Measurements from ENCODE around the gene HS2ST1. TPM values are rescaled to one million over a fixed set of nuclear protein-coding genes. Genes with fewer than 3 reads are reported as not detected.
A peak's percentile ranks its signal among the peaks of the same experiment; 100 is the strongest.

Gene HS2ST1
- total RNA-seq, 4 donors from 2014 or later, result 4.6 to 53.5 (median 15.5) TPM

DNA sequence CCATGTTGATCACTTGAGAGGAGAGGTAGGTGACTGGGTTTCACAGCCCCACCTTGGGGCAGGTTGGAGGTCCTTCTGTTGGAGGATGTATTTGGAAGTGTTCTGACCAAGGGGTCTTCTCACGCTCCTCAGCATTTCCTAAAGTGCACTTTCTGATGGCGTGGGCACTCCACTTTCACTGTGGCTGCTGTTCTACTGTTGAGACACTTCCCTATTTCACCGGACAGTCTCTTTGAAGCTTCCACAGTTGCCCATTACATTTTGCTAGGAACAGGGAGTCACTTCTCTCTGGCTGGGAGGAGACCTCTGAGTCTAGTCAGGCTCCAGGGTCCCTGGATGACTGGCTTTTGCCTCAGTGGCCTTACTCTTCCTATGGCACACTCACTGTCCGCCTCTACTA lies 234.2 kb downstream of the HS2ST1 start:
- Histone ChIP-seq H3K4me1 (no peaks in the 10 kb centered on the region), H3K4me3 (no peak overlapping the region), H3K36me3 (no peaks in the 10 kb centered on the region), H3K27ac (peak overlapping the region; percentile 58 to 59), H3K27me3 (no peaks in the 10 kb centered on the region), H3K9me3 (no peaks in the 10 kb centered on the region)
- intact Hi-C loops (cut with DNase I; ENCODE audit: low total_unique reads), result no loop called here
- no peak for TF ChIP-seq POLR2A (IDR thresholded peaks at IDR 0.05)
- TF ChIP-seq, protein P1, sequence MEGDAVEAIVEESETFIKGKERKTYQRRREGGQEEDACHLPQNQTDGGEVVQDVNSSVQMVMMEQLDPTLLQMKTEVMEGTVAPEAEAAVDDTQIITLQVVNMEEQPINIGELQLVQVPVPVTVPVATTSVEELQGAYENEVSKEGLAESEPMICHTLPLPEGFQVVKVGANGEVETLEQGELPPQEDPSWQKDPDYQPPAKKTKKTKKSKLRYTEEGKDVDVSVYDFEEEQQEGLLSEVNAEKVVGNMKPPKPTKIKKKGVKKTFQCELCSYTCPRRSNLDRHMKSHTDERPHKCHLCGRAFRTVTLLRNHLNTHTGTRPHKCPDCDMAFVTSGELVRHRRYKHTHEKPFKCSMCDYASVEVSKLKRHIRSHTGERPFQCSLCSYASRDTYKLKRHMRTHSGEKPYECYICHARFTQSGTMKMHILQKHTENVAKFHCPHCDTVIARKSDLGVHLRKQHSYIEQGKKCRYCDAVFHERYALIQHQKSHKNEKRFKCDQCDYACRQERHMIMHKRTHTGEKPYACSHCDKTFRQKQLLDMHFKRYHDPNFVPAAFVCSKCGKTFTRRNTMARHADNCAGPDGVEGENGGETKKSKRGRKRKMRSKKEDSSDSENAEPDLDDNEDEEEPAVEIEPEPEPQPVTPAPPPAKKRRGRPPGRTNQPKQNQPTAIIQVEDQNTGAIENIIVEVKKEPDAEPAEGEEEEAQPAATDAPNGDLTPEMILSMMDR (IDR thresholded peaks at IDR 0.05), result no peak
- no peak for DNase-seq

DNA sequence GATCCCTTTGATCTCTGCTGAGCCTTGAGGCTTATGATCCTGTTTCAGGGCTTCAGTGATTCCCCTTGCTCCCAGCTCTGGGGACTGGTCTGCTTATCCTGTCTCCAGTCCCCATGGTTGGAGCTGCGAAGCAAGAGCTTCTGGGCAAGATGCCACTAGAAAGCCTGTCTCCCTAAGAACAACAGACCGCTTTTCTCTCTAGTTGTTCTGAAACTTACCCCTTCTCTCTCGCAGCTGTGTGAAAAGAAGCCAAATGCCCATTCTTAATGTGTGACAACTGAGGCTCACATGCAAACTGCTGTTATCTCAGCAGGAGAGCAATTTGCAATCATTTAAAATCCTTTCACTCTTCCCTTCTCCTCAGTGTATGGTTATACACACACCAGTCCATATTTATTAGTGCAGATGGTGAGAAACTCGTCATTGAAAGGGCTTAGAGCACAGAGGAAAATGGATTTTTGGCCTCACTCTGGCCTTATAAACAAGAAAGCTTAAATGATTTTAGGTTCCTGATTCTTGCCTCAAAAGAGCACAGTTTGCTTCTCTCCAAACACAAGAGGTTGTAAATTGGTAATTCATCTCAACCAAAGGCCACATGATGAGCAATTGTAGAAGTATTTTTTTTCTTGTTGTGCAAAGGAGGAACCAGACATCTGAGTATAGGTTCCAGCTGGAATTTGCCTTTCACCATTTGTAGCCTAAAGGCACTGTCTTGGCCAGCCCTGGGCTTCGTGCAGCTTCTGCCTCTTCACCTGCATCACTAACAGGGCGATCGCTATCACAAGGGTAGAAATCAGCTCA lies 235.0 kb downstream of the HS2ST1 start:
- DNase-seq, result no peak
- Histone ChIP-seq H3K9me3 (no peaks in the 10 kb centered on the region), H3K36me3 (no peaks in the 10 kb centered on the region), H3K4me1 (no peaks in the 10 kb centered on the region), H3K27me3 (no peaks in the 10 kb centered on the region), H3K4me3 (no peak overlapping the region), H3K27ac (peak overlapping the region; percentile 58 to 59)
- intact Hi-C loops (cut with DNase I; ENCODE audit: low total_unique reads), result no loop called here
- TF ChIP-seq, protein P1 (IDR thresholded peaks at IDR 0.05), result no peak
- TF ChIP-seq POLR2A (IDR thresholded peaks at IDR 0.05), result no peak

DNA sequence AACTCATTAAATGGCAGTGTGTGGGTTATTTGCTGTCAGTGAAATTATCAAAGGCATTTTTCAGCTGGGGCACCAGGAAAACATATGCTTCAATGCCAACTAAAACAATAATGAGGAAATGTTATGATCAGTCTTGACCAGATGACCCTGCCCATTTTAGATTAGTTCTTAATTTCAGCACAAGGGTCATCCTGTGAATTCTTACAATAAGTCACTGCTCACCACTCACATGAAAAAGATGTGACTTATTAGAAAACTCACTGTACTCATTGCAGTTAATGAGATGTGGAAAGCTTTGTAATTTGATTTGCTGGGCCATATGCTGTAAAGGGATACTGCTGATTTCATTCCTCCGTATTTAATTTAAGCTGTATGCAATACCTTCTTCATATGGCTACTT lies 235.7 kb downstream of the HS2ST1 start:
- TF ChIP-seq, protein P1 (IDR thresholded peaks at IDR 0.05), result no peak
- TF ChIP-seq POLR2A (IDR thresholded peaks at IDR 0.05), result no peak
- Histone ChIP-seq H3K4me3 (no peak overlapping the region), H3K27me3 (no peaks in the 10 kb centered on the region), H3K36me3 (no peaks in the 10 kb centered on the region), H3K9me3 (no peaks in the 10 kb centered on the region), H3K27ac (peak overlapping the region in 1 of 2 donors; percentile 59), H3K4me1 (no peaks in the 10 kb centered on the region)
- DNase-seq, result no peak
- intact Hi-C loops (cut with DNase I; ENCODE audit: low total_unique reads), result no loop called here

DNA sequence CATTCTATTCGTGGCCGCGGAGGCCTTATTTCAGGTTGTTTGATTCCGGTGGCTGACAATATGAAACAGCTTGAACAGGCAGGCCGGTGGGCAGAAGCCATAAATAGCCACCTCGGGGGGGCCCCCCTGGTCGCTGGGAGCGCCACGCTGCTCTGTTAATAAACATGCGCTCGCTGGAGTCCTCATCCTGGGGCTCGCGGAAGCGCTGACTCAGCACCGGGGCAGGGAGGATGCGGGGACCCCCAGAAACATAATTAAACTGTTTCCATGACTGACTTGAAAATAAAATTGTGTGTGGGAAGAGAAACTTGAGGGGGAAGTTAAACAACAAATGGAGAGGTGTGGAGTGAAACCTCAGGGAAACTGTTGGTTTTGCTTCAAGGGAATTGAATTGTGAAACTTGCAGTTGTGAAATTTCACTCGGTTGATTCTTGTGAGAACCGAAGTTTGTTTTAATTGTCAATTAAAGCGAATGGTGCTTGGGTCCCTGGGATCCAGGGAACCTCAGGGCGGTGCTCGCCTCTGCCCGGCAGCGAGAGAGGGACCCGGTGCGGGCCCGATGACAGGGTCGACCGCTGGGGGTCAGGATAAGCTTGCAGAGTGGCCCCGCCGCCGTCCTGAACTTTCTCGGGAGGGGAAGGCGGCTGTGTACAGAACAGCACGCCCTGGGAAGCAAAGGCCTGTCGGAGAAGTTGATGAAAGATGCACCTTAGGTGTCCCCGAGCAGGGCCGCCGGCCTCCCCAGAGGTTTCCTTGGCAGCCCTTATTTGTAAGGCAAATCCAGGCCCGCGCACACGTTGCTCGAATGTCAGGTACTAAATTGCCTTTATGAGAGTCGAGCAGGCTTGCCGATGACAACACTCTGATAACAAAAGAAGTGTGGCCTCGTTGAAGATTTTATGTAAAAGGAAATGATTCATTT lies 237.3 kb downstream of the HS2ST1 start:
- peak; percentile 52 to 66 for DNase-seq
- Histone ChIP-seq H3K36me3 (no peaks in the 10 kb centered on the region), H3K4me3 (peak overlapping the region; percentile 18 to 29), H3K27me3 (no peaks in the 10 kb centered on the region), H3K4me1 (no peaks in the 10 kb centered on the region), H3K9me3 (no peaks in the 10 kb centered on the region), H3K27ac (peak overlapping the region; percentile 57 to 70)
- TF ChIP-seq POLR2A (IDR thresholded peaks at IDR 0.05), result no peak
- TF ChIP-seq, protein P1 (IDR thresholded peaks at IDR 0.05), result peak; percentile 38 to 42 (median 41)
- intact Hi-C loops (cut with DNase I; ENCODE audit: low total_unique reads), result no loop called here

DNA sequence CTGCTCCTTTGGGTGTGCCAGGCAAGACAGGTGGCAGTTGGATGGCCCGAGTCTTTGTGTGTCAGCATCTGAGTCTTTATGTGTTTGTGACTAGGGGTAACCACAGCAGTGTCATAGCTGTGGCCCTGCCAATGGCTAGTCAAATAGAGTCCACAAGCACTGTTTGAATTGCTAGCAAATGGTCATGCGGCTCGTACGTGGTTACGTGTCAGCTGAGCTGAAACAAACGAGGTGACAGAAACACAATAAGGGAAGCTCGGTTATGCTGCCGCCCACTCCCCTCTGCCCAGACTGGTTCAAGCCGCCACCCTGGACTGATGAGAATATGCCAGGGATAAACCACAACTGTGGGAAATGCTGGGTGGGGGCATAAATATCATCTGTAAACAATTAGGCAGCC lies 239.9 kb downstream of the HS2ST1 start:
- H3K4me1 ChIP-seq, result no peaks in the 10 kb centered on the region

More for the DNA sequence above, 239.9 kb downstream of the HS2ST1 start:
- TF ChIP-seq, protein P1 (IDR thresholded peaks at IDR 0.05), result no peak
- TF ChIP-seq POLR2A (IDR thresholded peaks at IDR 0.05), result no peak
- no peaks in the 10 kb centered on the region for H3K27me3 ChIP-seq
- no peak overlapping the region for H3K27ac ChIP-seq
- no peak for DNase-seq
- no peak overlapping the region for H3K4me3 ChIP-seq
- intact Hi-C loops (cut with DNase I; ENCODE audit: low total_unique reads), result no loop called here
- H3K9me3 ChIP-seq, result no peaks in the 10 kb centered on the region
- H3K36me3 ChIP-seq, result no peaks in the 10 kb centered on the region

Data from uterus (tissue), 4 donors.